HepG2 (cell line): ENCODE measurements around the gene EZH1. TPM values are rescaled to one million over a fixed set of nuclear protein-coding genes. Genes with fewer than 3 reads are reported as not detected.

Experiments
- AHR ChIP-seq: IDR thresholded peaks from 2 replicates; pipeline ENCODE4 v1.6.1; 2018; ENCODE audit warnings: missing genetic modification reagents, missing compliant biosample characterization
- EED ChIP-seq: sonication (generic); formaldehyde crosslinking; IDR thresholded peaks from 2 replicates; pipeline ENCODE4 v1.5.0; 2020; ENCODE audit warnings: mild to moderate bottlenecking, missing genetic modification reagents
- EHMT2 ChIP-seq: fragments of 200-600 bp; sonication (generic); IDR thresholded peaks from 2 replicates; pipeline ENCODE4 v1.7.0; 2017; ENCODE audit warnings: antibody characterized with exemption, low read depth, low read length, borderline replicate concordance
- ISX ChIP-seq: sonication (generic); formaldehyde crosslinking; conservative IDR thresholded peaks from 2 replicates; pipeline ENCODE4 v1.5.0; 2020; ENCODE audit warnings: missing genetic modification reagents
- KDM3A ChIP-seq: IDR thresholded peaks from 2 replicates; pipeline ENCODE4 v1.6.1; 2018; ENCODE audit warnings: low read depth, missing compliant biosample characterization
- PPARG ChIP-seq: conservative IDR thresholded peaks from 2 replicates; pipeline ENCODE4 v1.6.1; 2016; ENCODE audit warnings: missing biosample characterization, missing genetic modification reagents
- RNF2 ChIP-seq: fragments of 450-650 bp; conservative IDR thresholded peaks from 2 replicates; pipeline ENCODE4 v1.6.1; 2016; ENCODE audit warnings: low read depth
- SAP130 ChIP-seq: IDR thresholded peaks from 2 replicates; pipeline ENCODE4 v1.6.1; 2016; ENCODE audit warnings: low read depth
- SNRNP70 ChIP-seq: fragments of 200-400 bp; formaldehyde crosslinking; IDR thresholded peaks from 2 replicates; pipeline ENCODE4 v1.6.1; 2017; ENCODE audit warnings: mild to moderate bottlenecking, low read depth, low read length, moderate library complexity
- ZFX ChIP-seq: sonication (generic); formaldehyde crosslinking; IDR thresholded peaks from 2 replicates; pipeline ENCODE4 v1.4.0; 2020; ENCODE audit warnings: mild to moderate bottlenecking, low read depth, missing genetic modification reagents, moderate library complexity
- ZNF225 ChIP-seq: sonication (generic); formaldehyde crosslinking; IDR thresholded peaks from 2 replicates; pipeline ENCODE4 v1.4.0; 2020; ENCODE audit warnings: mild to moderate bottlenecking, missing genetic modification reagents
- ZNF234 ChIP-seq: sonication (generic); formaldehyde crosslinking; conservative IDR thresholded peaks from 2 replicates; pipeline ENCODE4 v1.5.1; 2020; ENCODE audit warnings: mild to moderate bottlenecking, missing genetic modification reagents
- ZNF7 ChIP-seq: IDR thresholded peaks from 2 replicates; pipeline ENCODE4 v1.6.1; 2016; ENCODE audit warnings: missing biosample characterization, missing genetic modification reagents
- ZNF891 ChIP-seq: sonication (generic); formaldehyde crosslinking; IDR thresholded peaks from 2 replicates; pipeline ENCODE4 v1.5.0; 2020; ENCODE audit warnings: mild to moderate bottlenecking, missing genetic modification reagents
- ZSCAN20 ChIP-seq: sonication (generic); formaldehyde crosslinking; IDR thresholded peaks from 2 replicates; pipeline ENCODE4 v1.4.0; 2020; ENCODE audit warnings: missing genetic modification reagents, mild to moderate bottlenecking, borderline replicate concordance
- ZSCAN29 ChIP-seq: sonication (generic); formaldehyde crosslinking; conservative IDR thresholded peaks from 2 replicates; pipeline ENCODE4 v1.4.0; 2020; ENCODE audit warnings: mild to moderate bottlenecking, missing genetic modification reagents
- polyA plus RNA-seq, 8 experiments: library from polyadenylated mRNA; depleted of rRNA in 3 of 8; stranded (reverse) in 7 of 8; unstranded in 1 of 8; fragments of >200 nt; fragmentation: Illumina TruSeq in 4 of 8; extraction: Trizol in 4 of 8; gene quantifications; 2 replicates each; pipeline versions ENCODE4 v1.2.1 to v1.2.3, GENCODE V29; 2011 to 2016; ENCODE audit warnings: low read depth in 4 of 8, missing spikeins in 1 of 8, mixed read lengths in 1 of 8; ENCODE audit not compliant: insufficient read depth in 1 of 8
- total RNA-seq, 5 experiments: library from RNA; depleted of rRNA; stranded (reverse); fragments of >200 nt; fragmentation: Illumina TruSeq; extraction: Trizol; gene quantifications; 2 replicates each; pipeline ENCODE4 v1.2.3, GENCODE V29; 2016; ENCODE audit warnings: low read depth in 1 of 5
- TF ChIP-seq, protein P1 (sequence below): sonication (generic); formaldehyde crosslinking; conservative IDR thresholded peaks from 2 replicates; pipeline ENCODE4 v1.8.0; 2022; ENCODE audit warnings: missing genetic modification reagents
- TF ChIP-seq, protein P2 (sequence below): sonication (generic); formaldehyde crosslinking; IDR thresholded peaks from 2 replicates; pipeline ENCODE4 v1.4.0; 2020; ENCODE audit warnings: mild to moderate bottlenecking, missing genetic modification reagents
- TF ChIP-seq, protein P3 (sequence below): sonication (generic); formaldehyde crosslinking; IDR thresholded peaks from 2 replicates; pipeline ENCODE4 v1.5.0; 2020; ENCODE audit warnings: missing genetic modification reagents
- TF ChIP-seq, protein P4 (sequence below): IDR thresholded peaks from 2 replicates; pipeline ENCODE4 v1.6.1; 2016

EZH1 gene
- total and polyA plus RNA-seq, 2 of the 13 experiments (the other 11 are each of a cell fraction or from before 2014, with no cell fraction given): 11.6 to 24.0 TPM

DNA sequence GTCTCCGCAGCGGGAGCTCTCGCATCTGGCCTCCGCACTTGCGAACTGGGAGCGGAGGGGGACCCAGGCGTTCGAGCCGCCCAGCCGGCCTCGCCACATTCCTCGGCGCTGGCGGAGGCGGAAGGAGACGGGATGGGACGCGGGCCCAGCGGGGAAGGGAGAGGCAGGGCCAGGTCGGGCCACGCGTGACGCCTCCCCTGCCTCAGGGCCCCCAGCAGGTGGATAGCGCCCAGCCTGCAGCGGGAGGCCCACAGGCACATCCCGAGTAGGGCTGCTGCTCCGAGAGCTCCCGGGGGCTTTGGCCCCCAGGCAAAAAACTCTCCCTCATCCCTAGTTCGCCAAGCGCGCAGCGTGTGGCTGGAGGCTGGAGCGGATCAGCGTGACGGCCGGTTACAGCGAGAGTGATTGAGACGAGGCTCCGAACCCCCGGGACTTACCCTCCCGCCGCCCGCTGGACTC is 68.8 kb downstream of the EZH1 start (continued):
- TF ChIP-seq ZSCAN20 (CRISPR knock-in tag) (no peak), ZNF225 (CRISPR knock-in tag) (0 out of 2 replicates have a peak, but pooled peaks have one; percentile 9), RNF2 (no peak; the same call in 1 of the 2 replicates), SNRNP70 (no peak), EHMT2 (no peak), ISX (CRISPR knock-in tag) (no peak), SAP130 (peak; percentile 44), ZNF234 (peak; percentile 54; the same call in 1 of the 2 replicates), ZNF7 (CRISPR knock-in tag) (no peak), EED (CRISPR knock-in tag) (peak; percentile 88; the same call in 1 of the 2 replicates), KDM3A (CRISPR knock-in tag) (peak; percentile 81), PPARG (CRISPR knock-in tag) (no peak), ZFX (CRISPR knock-in tag) (peak; percentile 45; the same call in 1 of the 2 replicates), ZNF891 (CRISPR knock-in tag) (no peak), AHR (CRISPR knock-in tag) (no peak), ZSCAN29 (CRISPR knock-in tag) (no peak)
- TF ChIP-seq, protein P1, sequence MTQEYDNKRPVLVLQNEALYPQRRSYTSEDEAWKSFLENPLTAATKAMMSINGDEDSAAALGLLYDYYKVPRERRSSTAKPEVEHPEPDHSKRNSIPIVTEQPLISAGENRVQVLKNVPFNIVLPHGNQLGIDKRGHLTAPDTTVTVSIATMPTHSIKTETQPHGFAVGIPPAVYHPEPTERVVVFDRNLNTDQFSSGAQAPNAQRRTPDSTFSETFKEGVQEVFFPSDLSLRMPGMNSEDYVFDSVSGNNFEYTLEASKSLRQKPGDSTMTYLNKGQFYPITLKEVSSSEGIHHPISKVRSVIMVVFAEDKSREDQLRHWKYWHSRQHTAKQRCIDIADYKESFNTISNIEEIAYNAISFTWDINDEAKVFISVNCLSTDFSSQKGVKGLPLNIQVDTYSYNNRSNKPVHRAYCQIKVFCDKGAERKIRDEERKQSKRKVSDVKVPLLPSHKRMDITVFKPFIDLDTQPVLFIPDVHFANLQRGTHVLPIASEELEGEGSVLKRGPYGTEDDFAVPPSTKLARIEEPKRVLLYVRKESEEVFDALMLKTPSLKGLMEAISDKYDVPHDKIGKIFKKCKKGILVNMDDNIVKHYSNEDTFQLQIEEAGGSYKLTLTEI: no peak
- TF ChIP-seq, protein P2, sequence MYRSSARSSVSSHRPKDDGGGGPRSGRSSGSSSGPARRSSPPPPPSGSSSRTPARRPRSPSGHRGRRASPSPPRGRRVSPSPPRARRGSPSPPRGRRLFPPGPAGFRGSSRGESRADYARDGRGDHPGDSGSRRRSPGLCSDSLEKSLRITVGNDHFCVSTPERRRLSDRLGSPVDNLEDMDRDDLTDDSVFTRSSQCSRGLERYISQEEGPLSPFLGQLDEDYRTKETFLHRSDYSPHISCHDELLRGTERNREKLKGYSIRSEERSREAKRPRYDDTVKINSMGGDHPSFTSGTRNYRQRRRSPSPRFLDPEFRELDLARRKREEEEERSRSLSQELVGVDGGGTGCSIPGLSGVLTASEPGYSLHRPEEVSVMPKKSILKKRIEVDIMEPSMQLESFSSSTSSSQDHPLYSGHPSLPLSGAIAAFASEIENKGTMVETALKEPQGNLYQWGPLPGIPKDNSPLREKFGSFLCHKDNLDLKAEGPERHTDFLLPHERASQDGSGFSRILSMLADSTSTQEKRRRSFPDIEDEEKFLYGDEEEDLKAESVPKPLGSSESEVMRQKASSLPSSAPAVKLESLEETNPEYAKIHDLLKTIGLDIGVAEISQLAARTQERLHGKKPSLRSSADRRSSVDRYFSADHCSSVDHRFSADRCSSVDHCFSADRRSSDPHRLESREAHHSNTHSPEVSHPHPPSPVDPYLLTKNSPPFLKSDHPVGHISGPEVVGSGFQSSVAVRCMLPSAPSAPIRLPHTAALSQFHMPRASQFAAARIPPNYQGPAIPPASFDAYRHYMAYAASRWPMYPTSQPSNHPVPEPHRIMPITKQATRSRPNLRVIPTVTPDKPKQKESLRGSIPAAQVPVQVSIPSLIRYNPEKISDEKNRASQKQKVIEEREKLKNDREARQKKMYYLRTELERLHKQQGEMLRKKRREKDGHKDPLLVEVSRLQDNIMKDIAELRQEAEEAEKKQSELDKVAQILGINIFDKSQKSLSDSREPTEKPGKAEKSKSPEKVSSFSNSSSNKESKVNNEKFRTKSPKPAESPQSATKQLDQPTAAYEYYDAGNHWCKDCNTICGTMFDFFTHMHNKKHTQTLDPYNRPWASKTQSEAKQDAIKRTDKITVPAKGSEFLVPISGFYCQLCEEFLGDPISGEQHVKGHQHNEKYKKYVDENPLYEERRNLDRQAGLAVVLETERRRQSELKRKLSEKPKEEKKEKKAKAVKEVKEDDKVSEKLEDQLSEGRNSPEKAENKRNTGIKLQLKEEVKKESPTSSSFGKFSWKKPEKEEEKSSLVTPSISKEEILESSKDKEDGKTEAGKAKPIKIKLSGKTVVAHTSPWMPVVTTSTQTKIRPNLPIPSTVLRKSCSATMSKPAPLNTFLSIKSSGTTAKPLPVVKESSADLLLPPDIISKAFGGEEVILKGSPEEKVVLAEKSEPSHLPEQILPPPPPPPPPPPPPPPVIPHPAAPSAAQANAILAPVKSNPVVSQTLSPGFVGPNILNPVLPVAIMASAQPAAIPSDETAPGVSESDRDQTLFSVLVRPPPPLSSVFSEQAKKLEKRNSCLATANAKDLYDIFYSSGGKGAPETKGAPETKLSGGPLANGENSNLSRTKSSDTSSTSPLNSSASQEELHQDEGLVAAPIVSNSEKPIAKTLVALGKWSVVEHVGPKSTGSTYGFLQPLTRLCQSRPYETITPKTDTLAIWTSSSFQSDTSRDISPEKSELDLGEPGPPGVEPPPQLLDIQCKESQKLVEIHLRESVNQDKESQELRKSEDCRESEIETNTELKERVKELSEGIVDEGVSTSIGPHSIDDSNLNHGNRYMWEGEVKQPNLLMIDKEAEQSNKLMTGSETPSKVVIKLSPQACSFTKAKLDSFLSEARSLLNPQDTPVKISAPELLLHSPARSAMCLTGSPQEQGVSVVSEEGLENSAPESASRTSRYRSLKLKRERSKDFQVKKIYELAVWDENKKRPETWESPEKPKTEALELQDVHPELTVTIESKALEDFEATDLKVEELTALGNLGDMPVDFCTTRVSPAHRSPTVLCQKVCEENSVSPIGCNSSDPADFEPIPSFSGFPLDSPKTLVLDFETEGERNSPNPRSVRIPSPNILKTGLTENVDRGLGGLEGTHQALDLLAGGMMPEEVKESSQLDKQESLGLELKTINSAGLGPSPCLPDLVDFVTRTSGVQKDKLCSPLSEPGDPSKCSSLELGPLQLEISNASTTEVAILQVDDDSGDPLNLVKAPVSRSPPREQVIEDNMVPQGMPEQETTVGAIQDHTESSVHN (CRISPR knock-in tag): no peak; the same call in 1 of the 2 replicates
- TF ChIP-seq, protein P3, sequence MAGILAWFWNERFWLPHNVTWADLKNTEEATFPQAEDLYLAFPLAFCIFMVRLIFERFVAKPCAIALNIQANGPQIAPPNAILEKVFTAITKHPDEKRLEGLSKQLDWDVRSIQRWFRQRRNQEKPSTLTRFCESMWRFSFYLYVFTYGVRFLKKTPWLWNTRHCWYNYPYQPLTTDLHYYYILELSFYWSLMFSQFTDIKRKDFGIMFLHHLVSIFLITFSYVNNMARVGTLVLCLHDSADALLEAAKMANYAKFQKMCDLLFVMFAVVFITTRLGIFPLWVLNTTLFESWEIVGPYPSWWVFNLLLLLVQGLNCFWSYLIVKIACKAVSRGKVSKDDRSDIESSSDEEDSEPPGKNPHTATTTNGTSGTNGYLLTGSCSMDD (CRISPR knock-in tag): no peak
- TF ChIP-seq, protein P4, sequence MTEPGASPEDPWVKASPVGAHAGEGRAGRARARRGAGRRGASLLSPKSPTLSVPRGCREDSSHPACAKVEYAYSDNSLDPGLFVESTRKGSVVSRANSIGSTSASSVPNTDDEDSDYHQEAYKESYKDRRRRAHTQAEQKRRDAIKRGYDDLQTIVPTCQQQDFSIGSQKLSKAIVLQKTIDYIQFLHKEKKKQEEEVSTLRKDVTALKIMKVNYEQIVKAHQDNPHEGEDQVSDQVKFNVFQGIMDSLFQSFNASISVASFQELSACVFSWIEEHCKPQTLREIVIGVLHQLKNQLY (CRISPR knock-in tag): no peak
